ENCODE measurements around the gene IL17A.
"Not testable (repeated sequence)": the region's sequence is repeated elsewhere in the genome, so short reads cannot be mapped to it uniquely, and the experiment has no call there.

Gene IL17A

GRCh38 chr6:52189974-52190373 is 3.8 kb downstream of the IL17A start:
- no peak overlapping the region for H3K4me3 ChIP-seq (ENCODE audit: low read depth, low read length)
- no peak for TF ChIP-seq CTCF (IDR thresholded peaks at IDR 0.05; ENCODE audit: insufficient read depth, low read length, missing control alignments)
- DNase-seq (ENCODE audit: low read depth, low spot score), result no peak
- CTCF ChIA-PET, result no interaction called here
- POLR2A ChIA-PET, result no interaction called here

GRCh38 chr6:52190409-52190808 is 4.2 kb downstream of the IL17A start:
- ChIA-PET POLR2A (no interaction called here), CTCF (no interaction called here)
- no peak for TF ChIP-seq CTCF (IDR thresholded peaks at IDR 0.05; ENCODE audit: insufficient read depth, low read length, missing control alignments)
- no peak overlapping the region for H3K4me3 ChIP-seq (ENCODE audit: low read depth, low read length)
- DNase-seq (ENCODE audit: low read depth, low spot score), result no peak

GRCh38 chr6:52191824-52192223 is 5.6 kb downstream of the IL17A start:
- no peak overlapping the region for H3K4me3 ChIP-seq (ENCODE audit: low read depth, low read length)
- ChIA-PET POLR2A (no interaction called here), CTCF (no interaction called here)
- DNase-seq (ENCODE audit: low read depth, low spot score), result no peak
- TF ChIP-seq CTCF (IDR thresholded peaks at IDR 0.05; ENCODE audit: insufficient read depth, low read length, missing control alignments), result no peak

- no peak for TF ChIP-seq CTCF (IDR thresholded peaks at IDR 0.05; ENCODE audit: insufficient read depth, low read length, missing control alignments)
- no peak for DNase-seq (ENCODE audit: low read depth, low spot score)
- ChIA-PET POLR2A (no interaction called here), CTCF (no interaction called here)
- H3K4me3 ChIP-seq (ENCODE audit: low read depth, low read length), result no peak overlapping the region
Measured at GRCh38 chr6:52195886-52196285, 9.7 kb downstream of the IL17A start.

- DNase-seq (ENCODE audit: low read depth, low spot score); POLR2A ChIA-PET; H3K4me3 ChIP-seq (ENCODE audit: low read depth, low read length); CTCF ChIA-PET: not testable (repeated sequence)
Measured at GRCh38 chr6:52200088-52200487, 13.9 kb downstream of the IL17A start.

GRCh38 chr6:52201046-52201445 is 14.9 kb downstream of the IL17A start:
- TF ChIP-seq CTCF (IDR thresholded peaks at IDR 0.05; ENCODE audit: insufficient read depth, low read length, missing control alignments), result no peak
- CTCF ChIA-PET, result no interaction called here

GRCh38 chr6:52201493-52201892 is 15.3 kb downstream of the IL17A start:
- H3K4me3 ChIP-seq (ENCODE audit: low read depth, low read length), result no peak overlapping the region
- no peak for DNase-seq (ENCODE audit: low read depth, low spot score)
- ChIA-PET POLR2A (no interaction called here), CTCF (no interaction called here)
- no peak for TF ChIP-seq CTCF (IDR thresholded peaks at IDR 0.05; ENCODE audit: insufficient read depth, low read length, missing control alignments)

More at GRCh38 chr6:52201046-52201445, 14.9 kb downstream of the IL17A start:
- no peak for DNase-seq (ENCODE audit: low read depth, low spot score)
- POLR2A ChIA-PET, result no interaction called here
- H3K4me3 ChIP-seq (ENCODE audit: low read depth, low read length), result no peak overlapping the region

Data from AG04449 (cell line).